ENCODE measurements around the gene TXNDC8. TPM values are rescaled to one million over a fixed set of nuclear protein-coding genes. Genes with fewer than 3 reads are reported as not detected.

The TXNDC8 gene
- total and polyA plus RNA-seq, 3 experiments from 2014 or later: not detected

DNA sequence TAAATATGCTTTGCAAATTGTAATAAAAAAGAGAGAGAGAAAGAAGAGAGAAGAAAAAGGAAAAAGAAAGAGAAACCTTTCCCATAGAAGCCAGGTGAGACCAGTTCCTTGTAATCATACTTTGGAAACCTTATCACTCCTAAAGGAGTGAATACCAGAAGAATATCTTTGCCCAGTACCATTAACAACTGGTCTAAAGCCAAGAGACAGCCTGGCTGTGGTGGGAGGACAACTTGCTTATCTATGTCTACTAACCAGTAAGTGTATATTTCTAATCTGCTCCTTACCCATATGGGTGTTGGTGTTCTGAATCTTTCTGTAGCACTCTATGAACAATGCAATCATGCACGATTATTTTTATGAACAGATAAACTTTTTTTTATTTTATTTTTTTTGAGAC, 70.9 kb downstream of the TXNDC8 start:
- no peak overlapping the region for H3K27ac ChIP-seq (ENCODE audit: low read depth, low read length)
- Mint-ChIP-seq H3K4me3 (no peak overlapping the region), H3K4me1 (no peaks in the 10 kb centered on the region), H3K9me3 (no peaks in the 10 kb centered on the region), H3K27ac (no peak overlapping the region), H3K36me3 (no peaks in the 10 kb centered on the region), H3K27me3 (peaks cover 0 to 7% of the 10 kb centered on the region in 2 donors)
- H3K36me3 ChIP-seq (ENCODE audit: insufficient read depth, low read length): no peaks in the 10 kb centered on the region
- no peaks in the 10 kb centered on the region for H3K9me3 ChIP-seq (ENCODE audit: low read length)
- H3K27me3 ChIP-seq (ENCODE audit: insufficient read depth, low read length, poor library complexity, severe bottlenecking): no peaks in the 10 kb centered on the region
- ChIA-PET POLR2A (no interaction called here), CTCF (no interaction called here)
- no peak for DNase-seq
- no peak overlapping the region for H3K4me3 ChIP-seq (ENCODE audit: low read length)
- no peaks in the 10 kb centered on the region for H3K4me1 ChIP-seq (ENCODE audit: insufficient read depth, low read length)

- Mint-ChIP-seq H3K4me1 (peaks cover 9 to 10% (median 10%) of the 10 kb centered on the region in 3 donors), H3K9me3 (no peaks in the 10 kb centered on the region), H3K4me3 (no peak overlapping the region), H3K27me3 (peaks cover 2 to 7% of the 10 kb centered on the region in 2 donors), H3K27ac (no peak overlapping the region), H3K36me3 (peaks cover 0 to 3% (median 0%) of the 10 kb centered on the region in 3 donors)
- no peak overlapping the region for H3K27ac ChIP-seq (ENCODE audit: low read depth, low read length)
- ChIA-PET CTCF (no interaction called here), POLR2A (no interaction called here)
- DNase-seq: no peak
- H3K27me3 ChIP-seq (ENCODE audit: insufficient read depth, low read length, poor library complexity, severe bottlenecking): no peaks in the 10 kb centered on the region
- no peaks in the 10 kb centered on the region for H3K9me3 ChIP-seq (ENCODE audit: low read length)
- no peak overlapping the region for H3K4me3 ChIP-seq (ENCODE audit: low read length)
- no peaks in the 10 kb centered on the region for H3K36me3 ChIP-seq (ENCODE audit: insufficient read depth, low read length)
- H3K4me1 ChIP-seq (ENCODE audit: insufficient read depth, low read length): peaks cover 6% of the 10 kb centered on the region
Observed at GRCh38 chr9:110261632-110262031, 76.0 kb downstream of the TXNDC8 start.

DNA sequence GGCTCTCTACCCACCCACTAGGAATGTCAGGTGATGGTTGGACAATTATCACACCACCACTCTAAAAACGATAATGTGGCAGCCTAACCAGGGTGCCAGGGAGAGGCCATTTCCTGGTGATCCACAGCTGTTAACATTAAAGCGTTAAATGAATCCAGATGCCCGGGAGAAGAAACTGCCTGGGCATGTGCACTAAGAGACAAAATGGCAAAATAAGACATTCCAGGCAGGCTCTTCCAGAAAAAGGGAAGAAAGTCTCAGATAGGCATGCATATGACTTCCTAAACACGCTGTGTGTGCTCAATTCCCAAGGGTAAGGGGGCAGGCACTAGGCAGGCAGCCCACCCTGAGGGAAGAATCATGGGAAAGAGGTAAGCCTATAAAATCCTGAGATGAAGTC, 76.8 kb downstream of the TXNDC8 start:
- CTCF ChIA-PET: no interaction called here
- H3K27me3 Mint-ChIP-seq: peaks cover 2 to 7% of the 10 kb centered on the region in 2 donors

GRCh38 chr9:110259566-110259965, 78.1 kb downstream of the TXNDC8 start:
- H3K9me3 ChIP-seq (ENCODE audit: low read length): no peaks in the 10 kb centered on the region
- H3K27ac Mint-ChIP-seq: peak overlapping the region in 1 of 8 donors; percentile 51

More for the DNA sequence above, 76.8 kb downstream of the TXNDC8 start:
- no peak overlapping the region for H3K27ac Mint-ChIP-seq
- Histone ChIP-seq H3K9me3 (ENCODE audit: low read length) (no peaks in the 10 kb centered on the region), H3K4me1 (ENCODE audit: insufficient read depth, low read length) (peaks cover 6% of the 10 kb centered on the region), H3K36me3 (ENCODE audit: insufficient read depth, low read length) (no peaks in the 10 kb centered on the region), H3K4me3 (ENCODE audit: low read length) (no peak overlapping the region), H3K27ac (ENCODE audit: low read depth, low read length) (no peak overlapping the region), H3K27me3 (ENCODE audit: insufficient read depth, low read length, poor library complexity, severe bottlenecking) (no peaks in the 10 kb centered on the region)
- H3K4me1 Mint-ChIP-seq: peaks cover 9 to 10% (median 10%) of the 10 kb centered on the region in 3 donors
- DNase-seq: no peak
- H3K4me3 Mint-ChIP-seq: no peak overlapping the region
- POLR2A ChIA-PET: no interaction called here
- peaks cover 0 to 7% (median 0%) of the 10 kb centered on the region in 3 donors for H3K36me3 Mint-ChIP-seq
- H3K9me3 Mint-ChIP-seq: no peaks in the 10 kb centered on the region

GRCh38 chr9:110258690-110259091, 79.0 kb downstream of the TXNDC8 start:
- Histone ChIP-seq H3K36me3 (ENCODE audit: insufficient read depth, low read length) (no peaks in the 10 kb centered on the region), H3K27me3 (ENCODE audit: insufficient read depth, low read length, poor library complexity, severe bottlenecking) (no peaks in the 10 kb centered on the region), H3K4me1 (ENCODE audit: insufficient read depth, low read length) (peaks cover 19% of the 10 kb centered on the region), H3K4me3 (ENCODE audit: low read length) (no peak overlapping the region), H3K27ac (ENCODE audit: low read depth, low read length) (no peak overlapping the region), H3K9me3 (ENCODE audit: low read length) (no peaks in the 10 kb centered on the region)
- H3K4me1 Mint-ChIP-seq: peaks cover 19 to 27% (median 26%) of the 10 kb centered on the region in 3 donors
- H3K9me3 Mint-ChIP-seq: no peaks in the 10 kb centered on the region
- POLR2A ChIA-PET: no interaction called here
- H3K27me3 Mint-ChIP-seq: peaks cover 2 to 3% of the 10 kb centered on the region in 2 donors
- no peak overlapping the region for H3K27ac Mint-ChIP-seq
- H3K36me3 Mint-ChIP-seq: peaks cover 0 to 10% (median 0%) of the 10 kb centered on the region in 3 donors
- CTCF ChIA-PET: interaction anchor here (1.1 kb wide), 1 partner anchor 9 kb away, joined by 3 read pairs; no protein-coding TSS in a partner anchor
- peak overlapping the region in 1 of 7 donors; percentile 96 for H3K4me3 Mint-ChIP-seq
- DNase-seq: no peak

More at GRCh38 chr9:110259566-110259965, 78.1 kb downstream of the TXNDC8 start:
- H3K27me3 ChIP-seq (ENCODE audit: insufficient read depth, low read length, poor library complexity, severe bottlenecking): no peaks in the 10 kb centered on the region
- H3K27ac ChIP-seq (ENCODE audit: low read depth, low read length): no peak overlapping the region
- CTCF ChIA-PET: no interaction called here
- H3K4me1 Mint-ChIP-seq: peaks cover 15 to 18% (median 18%) of the 10 kb centered on the region in 3 donors
- H3K27me3 Mint-ChIP-seq: peaks cover 2 to 6% of the 10 kb centered on the region in 2 donors
- DNase-seq: no peak
- H3K4me1 ChIP-seq (ENCODE audit: insufficient read depth, low read length): peaks cover 13% of the 10 kb centered on the region
- H3K4me3 ChIP-seq (ENCODE audit: low read length): no peak overlapping the region
- H3K36me3 ChIP-seq (ENCODE audit: insufficient read depth, low read length): no peaks in the 10 kb centered on the region
- POLR2A ChIA-PET: no interaction called here
- peaks cover 0 to 10% (median 0%) of the 10 kb centered on the region in 3 donors for H3K36me3 Mint-ChIP-seq
- no peaks in the 10 kb centered on the region for H3K9me3 Mint-ChIP-seq
- peak overlapping the region in 1 of 7 donors; percentile 46 for H3K4me3 Mint-ChIP-seq

- no peaks in the 10 kb centered on the region for H3K36me3 ChIP-seq (ENCODE audit: insufficient read depth, low read length)
- no peaks in the 10 kb centered on the region for H3K27me3 ChIP-seq (ENCODE audit: insufficient read depth, low read length, poor library complexity, severe bottlenecking)
- H3K36me3 Mint-ChIP-seq: peaks cover 0 to 10% (median 0%) of the 10 kb centered on the region in 3 donors
- no peak overlapping the region for H3K4me3 ChIP-seq (ENCODE audit: low read length)
- DNase-seq: no peak
- H3K4me1 ChIP-seq (ENCODE audit: insufficient read depth, low read length): peaks cover 19% of the 10 kb centered on the region
- peak overlapping the region; percentile 73 for H3K27ac ChIP-seq (ENCODE audit: low read depth, low read length)
- H3K9me3 Mint-ChIP-seq: no peaks in the 10 kb centered on the region
- POLR2A ChIA-PET: no interaction called here
- no peaks in the 10 kb centered on the region for H3K9me3 ChIP-seq (ENCODE audit: low read length)
- CTCF ChIA-PET: interaction anchor here (1.1 to 1.6 kb wide), 2 partner anchors 10 to 41 kb away, joined by 3 to 4 read pairs; no protein-coding TSS in a partner anchor
- H3K27ac Mint-ChIP-seq: peak overlapping the region in 3 of 8 donors; percentile 89 to 93 (median 93)
- H3K27me3 Mint-ChIP-seq: peaks cover 2 to 3% of the 10 kb centered on the region in 2 donors
- peak overlapping the region in 6 of 7 donors; percentile 90 to 98 (median 96) for H3K4me3 Mint-ChIP-seq
- peaks cover 23 to 34% (median 34%) of the 10 kb centered on the region in 3 donors for H3K4me1 Mint-ChIP-seq
Observed at GRCh38 chr9:110257956-110258355, 79.7 kb downstream of the TXNDC8 start.

- H3K36me3 ChIP-seq (ENCODE audit: insufficient read depth, low read length): no peaks in the 10 kb centered on the region
- ChIA-PET CTCF (interaction anchor here (1.6 kb wide), 1 partner anchor 41 kb away, joined by 4 read pairs; no protein-coding TSS in a partner anchor), POLR2A (interaction anchor here (0.8 kb wide), 1 partner anchor 109 kb away, joined by 3 read pairs; no protein-coding TSS in a partner anchor)
- peak overlapping the region; percentile 90 to 98 (median 97) for H3K4me3 Mint-ChIP-seq
- H3K27ac ChIP-seq (ENCODE audit: low read depth, low read length): peak overlapping the region; percentile 73
- peaks cover 0 to 2% of the 10 kb centered on the region in 2 donors for H3K27me3 Mint-ChIP-seq
- peaks cover 0 to 10% (median 0%) of the 10 kb centered on the region in 3 donors for H3K36me3 Mint-ChIP-seq
- H3K4me1 Mint-ChIP-seq: peaks cover 26 to 41% (median 40%) of the 10 kb centered on the region in 3 donors
- peak overlapping the region; percentile 82 for H3K4me3 ChIP-seq (ENCODE audit: low read length)
- peaks cover 19% of the 10 kb centered on the region for H3K4me1 ChIP-seq (ENCODE audit: insufficient read depth, low read length)
- no peak for DNase-seq
- H3K9me3 ChIP-seq (ENCODE audit: low read length): no peaks in the 10 kb centered on the region
- no peaks in the 10 kb centered on the region for H3K9me3 Mint-ChIP-seq
- no peaks in the 10 kb centered on the region for H3K27me3 ChIP-seq (ENCODE audit: insufficient read depth, low read length, poor library complexity, severe bottlenecking)
- H3K27ac Mint-ChIP-seq: peak overlapping the region; percentile 61 to 96 (median 92)
Observed at GRCh38 chr9:110257097-110257841, 80.4 kb downstream of the TXNDC8 start.
